Heart left ventricle (tissue), 16 donors: Measurements from ENCODE around the gene PHTF1. TPM values are rescaled to one million over a fixed set of nuclear protein-coding genes. Genes with fewer than 3 reads are reported as not detected.

Experiments used
- ATAC-seq, 4 donors: fragments of 200-7000 bp; cut with Tn5 transposase; one replicate each; pipeline ENCODE4 v1.9.1; 2020 to 2022; ENCODE audit warnings: moderate library complexity in 4 of 4, mild to moderate bottlenecking in 3 of 4, moderate number of reproducible peaks in 1 of 4
- DNase-seq, 5 donors: peaks; one replicate each; pipeline ENCODE4 v3.0.0-alpha.2; 2020
- H3K27ac ChIP-seq, 12 donors: fragments of 200-600 bp; sonication (generic) in 4 of 12; one replicate each; pipeline versions ENCODE4 v1.5.0 to v1.8.0; 2016 to 2022; ENCODE audit warnings: mild to moderate bottlenecking in 2 of 12
- H3K27me3 ChIP-seq, 9 donors: fragments of 200-600 bp; sonication (generic) in 2 of 9; one replicate each; pipeline versions ENCODE4 v1.5.1 to v1.8.0; 2016 to 2022; ENCODE audit warnings: mild to moderate bottlenecking in 3 of 9
- H3K36me3 ChIP-seq, 9 donors: fragments of 200-600 bp; sonication (generic) in 2 of 9; one replicate each; pipeline versions ENCODE4 v1.5.0 to v1.8.0; 2018 to 2022; ENCODE audit warnings: mild to moderate bottlenecking in 2 of 9
- H3K4me1 ChIP-seq, 12 donors: fragments of 200-600 bp; sonication (generic) in 4 of 12; one replicate each; pipeline versions ENCODE4 v1.5.0 to v1.8.0; 2016 to 2022; ENCODE audit warnings: mild to moderate bottlenecking in 3 of 12
- H3K4me3 ChIP-seq, 12 donors: fragments of 200-600 bp; sonication (generic) in 4 of 12; one replicate each; pipeline versions ENCODE4 v1.5.0 to v1.8.0; 2017 to 2022; ENCODE audit warnings: mild to moderate bottlenecking in 9 of 12, moderate library complexity in 4 of 12
- H3K9me3 ChIP-seq, 12 donors: fragments of 200-600 bp; sonication (generic) in 4 of 12; one replicate each; pipeline versions ENCODE4 v1.5.0 to v1.8.0; 2016 to 2022; ENCODE audit warnings: mild to moderate bottlenecking in 1 of 12
- POLR2A ChIP-seq, 2 donors: fragments of 450-650 bp; IDR thresholded peaks; one replicate each; pipeline ENCODE4 v1.6.1; 2017; ENCODE audit warnings: antibody characterized with exemption in 2 of 2, mild to moderate bottlenecking in 2 of 2, moderate library complexity in 2 of 2
- WGBS, 4 donors: extraction: QIAGEN DNeasy Blood & Tissue Kit in 2 of 4; methylation state at CpG; one replicate each; pipeline versions ENCODE4 v1.1.5 to v1.1.7; 2013 to 2018; 5-methylcytosine and 5-hydroxymethylcytosine counted together
- intact Hi-C, 10 donors: fragments of 100-400 bp; cut with DNase I; formaldehyde crosslinking; loops; one replicate each; pipeline versions ENCODE4 v1.11.1 to v1.14.2; 2022
- polyA plus RNA-seq, 2 donors: library from polyadenylated mRNA; stranded (reverse); fragments of 200-250 nt; gene quantifications; one replicate each; pipeline ENCODE4 v1.2.3, GENCODE V29; 2013
- total RNA-seq, 9 donors: library from RNA; depleted of rRNA in 2 of 9; stranded (reverse); fragments of >200 nt in 2 of 9; fragmentation: NEBNext Ultra II Directional in 3 of 9; extraction: Animal tissue kit (Norgen Biotek cat#: 25700) in 3 of 9; gene quantifications; one replicate each; pipeline versions ENCODE4 v1.1.0 to v1.2.4, GENCODE V29; 2016 to 2023
- TF ChIP-seq, protein P1 (sequence below), 12 donors: fragments of 200-600 bp; sonication (generic) in 4 of 12; IDR thresholded peaks; one replicate each; pipeline versions ENCODE4 v1.5.0 to v1.8.0; 2018 to 2022; ENCODE audit warnings: antibody characterized with exemption in 12 of 12, mild to moderate bottlenecking in 5 of 12
- donor health status: ischemic (EF 13 %, LVEDD 7.1; RV severe dilation, severe dysfunction).
- donor health status: healthy with polysubstance abuse.
- donor health status: DM: no; HTN: yes; CAD: no.
- donor health status: DM: no; HTN: no; CAD: no.
- donor health status: ischemic (EF 25% LVEDD 6.9; RV normal size, moderate dysfunction).
- donor health status: ischemic (EF 25% LVEDD 5.7; RV mildly dilated, moderate dysfunction).
- donor health status: healthy.
- donor health status: DM: yes; HTN: yes; CAD: no.
- donor health status: ischemic (EF 35%, LVEDD 5.7; RV mildly dilated, moderate dysfunction).
- donor health status: nonischemic (EF 11% LVEDD 7.7; RV severe dilation, severe dysfunction).
- donor health status: DM: yes; HTN: yes; CAD: no.
- donor health status: PGD.
- donor health status: ischemic (EF 29% LVEDD 5.4; RV normal size, mild dysfunction).
- donor health status: nonischemic (EF 23%, LVEDD 6.1; RV moderate dilation, normal function).

The PHTF1 gene
- total and polyA plus RNA-seq, 11 donors: 3.2 to 19.7 (median 11.9) TPM

DNA sequence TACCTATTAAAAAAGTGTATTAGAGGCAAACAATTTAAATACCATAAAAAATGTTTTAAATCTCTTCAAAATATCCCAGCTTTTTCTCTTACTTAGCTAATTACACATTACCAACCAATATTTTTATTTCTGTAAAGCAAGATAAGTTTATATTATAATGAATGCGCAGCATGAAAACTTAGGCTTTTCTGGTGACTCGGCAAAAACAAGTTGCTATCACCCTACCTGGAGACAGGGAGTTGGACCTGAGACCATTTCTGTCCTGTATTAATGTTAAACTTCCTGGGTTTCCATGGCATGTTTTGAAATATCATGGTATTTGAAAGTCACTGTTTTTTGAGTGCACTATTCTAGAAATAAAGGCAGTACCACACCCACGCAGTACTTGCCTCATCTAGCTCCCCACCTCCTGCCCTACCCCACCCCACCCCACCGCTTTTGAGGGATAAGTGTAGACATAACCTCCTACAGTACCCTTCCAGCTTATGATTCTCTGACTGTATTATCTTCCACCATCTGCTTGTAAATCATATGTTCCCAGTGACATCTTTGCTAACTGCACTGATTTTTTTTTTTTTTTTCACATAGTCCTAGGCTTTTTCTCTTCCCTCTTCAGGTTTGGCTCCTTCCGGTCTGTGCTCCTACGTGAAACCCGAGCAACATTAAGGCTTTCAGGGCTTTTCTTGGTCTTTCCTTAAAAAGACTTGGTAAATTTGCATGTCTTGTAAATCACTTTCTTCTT is 77.5 kb downstream of the PHTF1 start:
- H3K9me3 ChIP-seq: no peaks in the 10 kb centered on the region
- H3K27me3 ChIP-seq: no peaks in the 10 kb centered on the region
- 92 to 97% (median 95%) methylated on average over 7 of the region's 7 CpGs for WGBS, 4 donors
- TF ChIP-seq, protein P1, sequence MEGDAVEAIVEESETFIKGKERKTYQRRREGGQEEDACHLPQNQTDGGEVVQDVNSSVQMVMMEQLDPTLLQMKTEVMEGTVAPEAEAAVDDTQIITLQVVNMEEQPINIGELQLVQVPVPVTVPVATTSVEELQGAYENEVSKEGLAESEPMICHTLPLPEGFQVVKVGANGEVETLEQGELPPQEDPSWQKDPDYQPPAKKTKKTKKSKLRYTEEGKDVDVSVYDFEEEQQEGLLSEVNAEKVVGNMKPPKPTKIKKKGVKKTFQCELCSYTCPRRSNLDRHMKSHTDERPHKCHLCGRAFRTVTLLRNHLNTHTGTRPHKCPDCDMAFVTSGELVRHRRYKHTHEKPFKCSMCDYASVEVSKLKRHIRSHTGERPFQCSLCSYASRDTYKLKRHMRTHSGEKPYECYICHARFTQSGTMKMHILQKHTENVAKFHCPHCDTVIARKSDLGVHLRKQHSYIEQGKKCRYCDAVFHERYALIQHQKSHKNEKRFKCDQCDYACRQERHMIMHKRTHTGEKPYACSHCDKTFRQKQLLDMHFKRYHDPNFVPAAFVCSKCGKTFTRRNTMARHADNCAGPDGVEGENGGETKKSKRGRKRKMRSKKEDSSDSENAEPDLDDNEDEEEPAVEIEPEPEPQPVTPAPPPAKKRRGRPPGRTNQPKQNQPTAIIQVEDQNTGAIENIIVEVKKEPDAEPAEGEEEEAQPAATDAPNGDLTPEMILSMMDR (IDR thresholded peaks at IDR 0.05): no peak
- H3K27ac ChIP-seq: no peak overlapping the region
- H3K4me3 ChIP-seq: no peak overlapping the region
- ATAC-seq: no peak
- no peak for DNase-seq
- H3K36me3 ChIP-seq: peaks cover 0 to 27% (median 0%) of the 10 kb centered on the region in 9 donors
- intact Hi-C loops: no loop called here
- H3K4me1 ChIP-seq: peaks cover 0 to 25% (median 13%) of the 10 kb centered on the region in 12 donors

GRCh38 chr1:113678159-113678469 is 81.2 kb downstream of the PHTF1 start:
- H3K27ac ChIP-seq: no peak overlapping the region
- no peaks in the 10 kb centered on the region for H3K9me3 ChIP-seq
- H3K4me3 ChIP-seq: no peak overlapping the region
- DNase-seq: no peak
- peaks cover 0 to 13% (median 7%) of the 10 kb centered on the region in 12 donors for H3K4me1 ChIP-seq
- H3K27me3 ChIP-seq: no peaks in the 10 kb centered on the region
- TF ChIP-seq, protein P1 (IDR thresholded peaks at IDR 0.05): peak in 2 of 12 donors; percentile 0 to 8
- TF ChIP-seq POLR2A (IDR thresholded peaks at IDR 0.05): no peak
- intact Hi-C loops: loop anchor here in 7 of 10 donors (1.0 to 10.0 kb wide), 9 partner anchors 283 to 963 kb away; partner anchors contain the start of genes PPM1J (in 4 of the 7), MAGI3 (in 2 of the 7) and LRIG2 (in 1 of the 7)
- peaks cover 0 to 27% (median 7%) of the 10 kb centered on the region in 9 donors for H3K36me3 ChIP-seq
- no peak for ATAC-seq

DNA sequence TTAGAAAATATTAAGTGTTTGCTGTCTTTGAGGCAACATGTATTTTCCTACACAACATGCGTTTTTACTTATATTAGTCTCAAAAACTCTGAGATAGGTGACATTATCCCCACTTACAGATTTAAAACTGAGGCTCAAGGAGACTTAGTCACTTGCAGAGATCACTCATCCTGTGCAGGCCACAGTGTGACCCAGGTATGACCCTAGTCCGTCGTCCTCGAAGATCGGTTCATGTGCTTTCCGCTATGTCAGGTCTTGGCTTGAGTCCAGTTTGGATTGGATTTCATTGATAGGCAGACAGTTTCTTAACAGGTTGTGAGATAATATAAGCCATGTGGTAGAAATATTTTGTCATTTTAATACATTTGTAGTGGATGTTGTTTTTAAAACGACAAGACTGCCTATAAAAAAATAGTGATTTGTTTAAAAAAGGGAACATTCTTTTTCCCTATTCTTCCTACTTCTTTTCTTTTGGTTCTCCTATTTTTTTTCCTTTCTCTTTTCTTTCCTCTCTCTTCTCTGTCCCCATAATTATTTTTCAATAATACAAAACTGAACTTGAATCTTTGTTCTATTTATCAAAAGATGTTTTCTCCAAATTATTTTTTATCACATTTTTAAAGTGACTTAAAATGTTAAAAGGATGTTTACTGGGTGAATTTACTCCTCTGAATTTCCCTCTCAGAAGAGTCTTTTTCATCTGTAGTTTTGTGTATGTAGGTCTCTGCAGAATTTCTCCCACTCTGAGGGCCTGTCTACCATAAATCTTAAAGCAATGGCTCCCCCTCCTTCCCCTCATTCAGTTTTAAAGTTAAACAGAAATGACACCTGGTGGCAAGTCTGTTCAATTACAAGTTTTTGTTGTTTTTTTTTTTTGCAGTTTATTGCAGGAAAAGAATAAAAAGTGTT is 81.8 kb downstream of the PHTF1 start:
- peak in 3 of 4 donors; percentile 42 to 75 (median 74) for ATAC-seq
- no peaks in the 10 kb centered on the region for H3K9me3 ChIP-seq
- peaks cover 0 to 11% (median 7%) of the 10 kb centered on the region in 12 donors for H3K4me1 ChIP-seq
- H3K36me3 ChIP-seq: peaks cover 0 to 27% (median 10%) of the 10 kb centered on the region in 9 donors
- TF ChIP-seq, protein P1 (IDR thresholded peaks at IDR 0.05): peak; percentile 46 to 73 (median 64)
- TF ChIP-seq POLR2A (IDR thresholded peaks at IDR 0.05): no peak
- 21 to 31% (median 26%) methylated on average over 7 of the region's 7 CpGs for WGBS, 4 donors
- H3K4me3 ChIP-seq: no peak overlapping the region
- H3K27ac ChIP-seq: no peak overlapping the region
- intact Hi-C loops: loop anchor here (1.0 to 10.0 kb wide), 10 partner anchors 283 to 963 kb away; partner anchors contain the start of genes PPM1J (in 4 of the 10), MAGI3 (in 2 of the 10) and LRIG2 (in 1 of the 10)
- DNase-seq: peak in 3 of 5 donors; percentile 16 to 39 (median 22)
- H3K27me3 ChIP-seq: no peaks in the 10 kb centered on the region

DNA sequence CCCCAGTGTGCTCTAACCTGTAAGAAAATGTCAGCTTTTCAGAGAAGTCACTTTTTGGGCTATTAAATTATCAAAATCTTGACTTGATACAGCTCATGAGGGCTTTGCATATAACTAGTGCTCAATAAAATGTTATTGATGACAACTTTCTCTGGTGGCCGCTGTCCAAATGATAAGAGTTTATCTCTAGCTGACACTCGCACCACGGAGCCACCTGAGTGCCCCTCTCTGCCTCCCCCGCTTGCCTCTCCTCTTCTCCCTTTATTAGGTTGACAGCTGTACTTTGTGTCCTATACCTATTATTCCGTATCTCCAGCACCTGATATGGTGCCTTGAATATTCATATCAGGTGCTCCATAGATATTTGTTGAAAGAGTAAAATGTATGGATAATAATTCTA is 82.8 kb downstream of the PHTF1 start:
- no peaks in the 10 kb centered on the region for H3K27me3 ChIP-seq
- TF ChIP-seq POLR2A (IDR thresholded peaks at IDR 0.05): no peak
- TF ChIP-seq, protein P1 (IDR thresholded peaks at IDR 0.05): no peak
- ATAC-seq (no peak), DNase-seq (no peak)
- H3K4me3 ChIP-seq: no peak overlapping the region
- H3K4me1 ChIP-seq: peaks cover 0 to 11% (median 7%) of the 10 kb centered on the region in 12 donors
- peaks cover 0 to 30% (median 14%) of the 10 kb centered on the region in 9 donors for H3K36me3 ChIP-seq
- intact Hi-C loops: loop anchor here in 8 of 10 donors (2.0 to 10.0 kb wide), 8 partner anchors 282 to 962 kb away; partner anchors contain the start of genes PPM1J (in 4 of the 8), MAGI3 (in 2 of the 8) and LRIG2 (in 1 of the 8)
- H3K9me3 ChIP-seq: no peaks in the 10 kb centered on the region
- no peak overlapping the region for H3K27ac ChIP-seq
- WGBS, 4 donors: 71 to 82% (median 78%) methylated on average over 5 of the region's 5 CpGs
